A673 (cell line): ENCODE measurements around the gene TRAK1. TPM values are rescaled to one million over a fixed set of nuclear protein-coding genes. Genes with fewer than 3 reads are reported as not detected.

Experiments used
- BruUV-seq: library from RNA; stranded (reverse); fragments of 400-500 nt; replicated peaks from 2 replicates; lab custom pipeline; 2021; lab: Mats Ljungman, UMichigan
- CTCF ChIA-PET: fragments of 300-600 bp; sonication (Branson Sonifier 250); formaldehyde crosslinking; loops from one replicate; lab custom pipeline; 2022; ENCODE audit warnings: antibody characterized with exemption; lab: Charles Lee
- POLR2A ChIA-PET: fragments of 300-600 bp; sonication (Branson Sonifier 250); formaldehyde crosslinking; loops from one replicate; lab custom pipeline; 2022; ENCODE audit warnings: antibody characterized with exemption; ENCODE audit not compliant: low non-redundant PET; lab: Charles Lee
- DNase-seq: peaks from one replicate; pipeline ENCODE4 v3.0.0-alpha.2; 2015; ENCODE audit warnings: low spot score
- H3K27ac ChIP-seq: fragments of 200-600 bp; sonication (generic); 2 replicates; pipeline ENCODE4 v1.5.1; 2016; ENCODE audit warnings: mixed run types, low read depth, mild to moderate bottlenecking, mixed read lengths, antibody characterized with exemption, low read length; ENCODE audit not compliant: poor library complexity, severe bottlenecking
- H3K27me3 ChIP-seq: fragments of 200-600 bp; sonication (generic); replicated peaks from 2 replicates; pipeline ENCODE4 v1.6.1; 2017; ENCODE audit warnings: mixed run types, low read depth, mild to moderate bottlenecking, mixed read lengths, antibody characterized with exemption, low read length; ENCODE audit not compliant: insufficient read depth, poor library complexity
- H3K36me3 ChIP-seq: fragments of 200-600 bp; sonication (generic); 2 replicates; pipeline ENCODE4 v1.6.1; 2016; ENCODE audit warnings: mixed run types, mild to moderate bottlenecking, mixed read lengths, antibody characterized with exemption, low read length; ENCODE audit not compliant: insufficient read depth, poor library complexity, severe bottlenecking
- H3K4me1 ChIP-seq: fragments of 200-600 bp; sonication (generic); 2 replicates; pipeline ENCODE4 v1.6.1; 2017; ENCODE audit warnings: mixed run types, mild to moderate bottlenecking, mixed read lengths, antibody characterized with exemption, low read length; ENCODE audit not compliant: insufficient read depth, poor library complexity, severe bottlenecking
- H3K4me3 ChIP-seq: fragments of 200-600 bp; sonication (generic); 2 replicates; pipeline ENCODE4 v1.5.1; 2016; ENCODE audit warnings: low read depth, mixed run types, mild to moderate bottlenecking, mixed read lengths, low read length; ENCODE audit not compliant: poor library complexity, severe bottlenecking
- H3K9me3 ChIP-seq: fragments of 200-600 bp; sonication (generic); 2 replicates; pipeline ENCODE4 v1.6.1; 2016; ENCODE audit warnings: mixed run types, low read depth, mild to moderate bottlenecking, mixed read lengths, antibody characterized with exemption, low read length; ENCODE audit not compliant: poor library complexity, severe bottlenecking
- EZH2 ChIP-seq: fragments of 200-600 bp; sonication (generic); IDR thresholded peaks from 2 replicates; pipeline ENCODE4 v1.6.1; 2017; ENCODE audit warnings: borderline replicate concordance, low read depth, mild to moderate bottlenecking, mixed read lengths, antibody characterized with exemption, low read length; ENCODE audit not compliant: poor library complexity, severe bottlenecking
- intact Hi-C: fragments of 100-400 bp; cut with micrococcal nuclease; formaldehyde crosslinking; loops from one replicate; pipeline ENCODE4 v1.10.0; 2022; ENCODE audit not compliant: unreplicated experiment
- total RNA-seq: library from RNA; stranded (reverse); gene quantifications from 2 replicates; pipeline ENCODE4 v1.2.3, GENCODE V29; 2021
- TF ChIP-seq, protein P1 (sequence below): fragments of 300-800, 200-600 bp; sonication (generic); conservative IDR thresholded peaks from 2 replicates; pipeline ENCODE4 v1.5.1; 2017; ENCODE audit warnings: low read depth, mild to moderate bottlenecking, antibody characterized with exemption, low read length, moderate library complexity, mixed read lengths

TRAK1 gene
- total RNA-seq, 1 experiment from 2014 or later = 16.3 TPM

- Histone ChIP-seq H3K27ac (no peak overlapping the region), H3K36me3 (no peaks in the 10 kb centered on the region), H3K4me1 (peaks cover 8% of the 10 kb centered on the region), H3K9me3 (no peaks in the 10 kb centered on the region), H3K4me3 (no peak overlapping the region), H3K27me3 (no peaks in the 10 kb centered on the region)
- DNase-seq = no peak
- POLR2A ChIA-PET = no interaction called here
- TF ChIP-seq, protein P1, sequence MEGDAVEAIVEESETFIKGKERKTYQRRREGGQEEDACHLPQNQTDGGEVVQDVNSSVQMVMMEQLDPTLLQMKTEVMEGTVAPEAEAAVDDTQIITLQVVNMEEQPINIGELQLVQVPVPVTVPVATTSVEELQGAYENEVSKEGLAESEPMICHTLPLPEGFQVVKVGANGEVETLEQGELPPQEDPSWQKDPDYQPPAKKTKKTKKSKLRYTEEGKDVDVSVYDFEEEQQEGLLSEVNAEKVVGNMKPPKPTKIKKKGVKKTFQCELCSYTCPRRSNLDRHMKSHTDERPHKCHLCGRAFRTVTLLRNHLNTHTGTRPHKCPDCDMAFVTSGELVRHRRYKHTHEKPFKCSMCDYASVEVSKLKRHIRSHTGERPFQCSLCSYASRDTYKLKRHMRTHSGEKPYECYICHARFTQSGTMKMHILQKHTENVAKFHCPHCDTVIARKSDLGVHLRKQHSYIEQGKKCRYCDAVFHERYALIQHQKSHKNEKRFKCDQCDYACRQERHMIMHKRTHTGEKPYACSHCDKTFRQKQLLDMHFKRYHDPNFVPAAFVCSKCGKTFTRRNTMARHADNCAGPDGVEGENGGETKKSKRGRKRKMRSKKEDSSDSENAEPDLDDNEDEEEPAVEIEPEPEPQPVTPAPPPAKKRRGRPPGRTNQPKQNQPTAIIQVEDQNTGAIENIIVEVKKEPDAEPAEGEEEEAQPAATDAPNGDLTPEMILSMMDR = no peak
- no peak for TF ChIP-seq EZH2
- no TSS peak for BruUV-seq
- intact Hi-C loops = loop anchor here (10.0 kb wide), 1 partner anchor 80 kb away; no protein-coding TSS in a partner anchor
- CTCF ChIA-PET = no interaction called here
These were observed 3.7 kb downstream of the TRAK1 start for GRCh38 chr3:42094691-42095391.

DNA sequence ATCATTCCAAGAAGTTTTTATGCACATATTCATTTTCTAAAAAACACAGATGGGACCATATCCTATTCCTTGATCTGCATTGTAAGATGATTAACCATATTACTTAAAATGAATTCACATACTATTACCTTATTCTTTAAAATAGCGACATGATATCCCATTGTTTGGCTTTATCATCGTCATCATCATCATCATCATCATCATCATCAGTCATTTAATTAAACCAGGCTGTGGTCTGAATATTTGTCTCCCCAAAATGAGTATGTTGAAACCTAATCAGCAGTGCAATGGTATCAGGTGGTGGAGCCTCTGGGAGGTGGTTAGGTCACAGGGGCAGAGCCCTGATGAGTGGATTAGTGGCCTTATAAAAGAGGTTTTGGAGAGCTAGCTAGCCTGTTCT, 4.4 kb downstream of the TRAK1 start:
- no TSS peak for BruUV-seq
- intact Hi-C loops = loop anchor here (10.0 kb wide), 1 partner anchor 81 kb away; no protein-coding TSS in a partner anchor
- no peak for DNase-seq
- no peak for TF ChIP-seq EZH2
- TF ChIP-seq, protein P1 = no peak
- Histone ChIP-seq H3K27ac (no peak overlapping the region), H3K4me3 (no peak overlapping the region), H3K9me3 (no peaks in the 10 kb centered on the region), H3K27me3 (no peaks in the 10 kb centered on the region), H3K36me3 (no peaks in the 10 kb centered on the region), H3K4me1 (peaks cover 8% of the 10 kb centered on the region)
- ChIA-PET POLR2A (no interaction called here), CTCF (no interaction called here)

GRCh38 chr3:42096796-42097565, 5.8 kb downstream of the TRAK1 start:
- Histone ChIP-seq H3K36me3 (no peaks in the 10 kb centered on the region), H3K4me1 (peaks cover 8% of the 10 kb centered on the region), H3K27ac (no peak overlapping the region), H3K4me3 (no peak overlapping the region), H3K27me3 (no peaks in the 10 kb centered on the region), H3K9me3 (no peaks in the 10 kb centered on the region)
- DNase-seq = no peak
- no TSS peak for BruUV-seq
- TF ChIP-seq, protein P1 = no peak
- no peak for TF ChIP-seq EZH2
- intact Hi-C loops = loop anchor here (10.0 kb wide), 1 partner anchor 82 kb away; no protein-coding TSS in a partner anchor
- ChIA-PET CTCF (no interaction called here), POLR2A (no interaction called here)
